ENCODE results near the gene SLC31A1. TPM values are rescaled to one million over a fixed set of nuclear protein-coding genes. Genes with fewer than 3 reads are reported as not detected.
"Not testable (repeated sequence)": the region's sequence is repeated elsewhere in the genome, so short reads cannot be mapped to it uniquely, and the experiment has no call there.

SLC31A1 gene
- total RNA-seq, 2 experiments from 2014 or later, result 9.5 to 10.2 TPM

DNA sequence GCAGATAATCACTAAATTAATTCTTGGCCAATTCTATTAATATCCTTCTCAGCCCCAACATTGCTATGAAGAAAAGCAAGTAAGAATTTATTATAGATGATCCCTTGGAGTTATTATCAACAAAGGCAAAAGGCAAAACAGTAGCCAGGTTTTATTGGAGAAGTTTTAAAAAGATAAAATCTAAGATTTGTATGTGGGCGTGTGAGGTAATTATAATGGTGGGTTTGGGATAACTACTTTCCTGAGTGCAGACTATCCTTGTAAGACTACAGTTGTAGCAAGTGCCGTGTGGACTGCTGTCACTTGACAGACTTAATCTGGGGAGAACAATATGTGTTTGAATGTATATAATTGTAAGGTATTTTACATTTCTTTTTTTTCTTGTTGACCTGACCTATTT, 23.2 kb downstream of the SLC31A1 start:
- Mint-ChIP-seq H3K27ac (no peak overlapping the region), H3K36me3 (ENCODE audit: low read depth) (peaks cover 4% of the 10 kb centered on the region), H3K4me3 (no peak overlapping the region), H3K9me3 (ENCODE audit: insufficient read depth) (peaks cover 4% of the 10 kb centered on the region), H3K4me1 (ENCODE audit: low read depth) (no peaks in the 10 kb centered on the region), H3K27me3 (ENCODE audit: low read depth) (no peaks in the 10 kb centered on the region)
- ATAC-seq (no peak), DNase-seq (no peak)
- ChIA-PET CTCF (no interaction called here), POLR2A (no interaction called here)

- CTCF ChIA-PET, result no interaction called here
- no peaks in the 10 kb centered on the region for H3K27me3 Mint-ChIP-seq (ENCODE audit: low read depth)
- POLR2A ChIA-PET, result no interaction called here
- H3K4me1 Mint-ChIP-seq (ENCODE audit: low read depth), result no peaks in the 10 kb centered on the region
- H3K4me3 Mint-ChIP-seq, result no peak overlapping the region
- H3K36me3 Mint-ChIP-seq (ENCODE audit: low read depth), result peaks cover 7% of the 10 kb centered on the region
- ATAC-seq, result no peak
- no peak for DNase-seq
- peaks cover 4% of the 10 kb centered on the region for H3K9me3 Mint-ChIP-seq (ENCODE audit: insufficient read depth)
- H3K27ac Mint-ChIP-seq, result no peak overlapping the region
These were observed 24.6 kb downstream of the SLC31A1 start for GRCh38 chr9:113245894-113246293.

DNA sequence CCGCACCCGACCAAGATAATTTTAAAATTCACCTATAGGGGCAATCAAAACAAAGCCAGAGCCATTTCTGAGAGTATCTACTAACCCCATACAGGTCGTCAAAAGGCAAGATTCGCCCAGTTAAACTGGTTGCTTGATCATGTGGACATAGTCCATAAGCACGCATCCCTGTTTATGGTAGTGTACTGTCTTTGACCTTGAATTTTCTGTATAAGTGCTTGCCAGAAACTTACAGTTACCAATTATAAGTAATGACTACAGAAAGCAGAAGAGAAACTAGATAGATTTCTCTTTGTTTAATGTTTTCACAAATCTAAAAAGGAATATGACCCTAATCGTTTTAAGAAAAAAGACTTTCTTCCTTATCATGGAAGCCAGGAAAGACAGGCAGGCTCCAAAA, 25.6 kb downstream of the SLC31A1 start:
- no peaks in the 10 kb centered on the region for H3K27me3 Mint-ChIP-seq (ENCODE audit: low read depth)
- DNase-seq (no peak), ATAC-seq (no peak)
- ChIA-PET CTCF (interaction anchor here (2.3 kb wide), 1 partner anchor 27 kb away, joined by 8 read pairs; the partner anchor contains the start of gene CDC26), POLR2A (no interaction called here)
- H3K27ac Mint-ChIP-seq, result no peak overlapping the region
- H3K36me3 Mint-ChIP-seq (ENCODE audit: low read depth), result peaks cover 11% of the 10 kb centered on the region
- H3K4me3 Mint-ChIP-seq, result no peak overlapping the region
- H3K9me3 Mint-ChIP-seq (ENCODE audit: insufficient read depth), result peaks cover 4% of the 10 kb centered on the region
- H3K4me1 Mint-ChIP-seq (ENCODE audit: low read depth), result no peaks in the 10 kb centered on the region

GRCh38 chr9:113247640-113248039, 26.3 kb downstream of the SLC31A1 start:
- no peak overlapping the region for H3K4me3 Mint-ChIP-seq
- POLR2A ChIA-PET, result no interaction called here
- no peak for ATAC-seq

DNA sequence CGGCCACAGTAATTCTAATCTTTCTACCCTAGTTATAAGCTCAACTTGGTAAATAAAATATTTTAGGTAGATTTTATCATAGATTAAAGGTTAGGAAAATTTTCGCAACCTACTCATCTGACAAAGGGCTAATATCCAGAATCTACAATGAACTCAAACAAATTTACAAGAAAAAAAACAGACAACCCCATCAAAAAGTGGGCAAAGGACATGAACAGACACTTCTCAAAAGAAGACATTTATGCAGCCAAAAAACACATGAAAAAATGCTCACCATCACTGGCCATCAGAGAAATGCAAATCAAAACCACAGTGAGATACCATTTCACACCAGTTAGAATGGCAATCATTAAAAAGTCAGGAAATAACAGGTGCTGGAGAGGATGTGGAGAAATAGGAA, 28.3 kb downstream of the SLC31A1 start:
- DNase-seq; H3K9me3 Mint-ChIP-seq (ENCODE audit: insufficient read depth); ATAC-seq; H3K4me3 Mint-ChIP-seq; H3K4me1 Mint-ChIP-seq (ENCODE audit: low read depth); POLR2A ChIA-PET; H3K27me3 Mint-ChIP-seq (ENCODE audit: low read depth); H3K27ac Mint-ChIP-seq; CTCF ChIA-PET: not testable (repeated sequence)
- peaks cover 11% of the 10 kb centered on the region for H3K36me3 Mint-ChIP-seq (ENCODE audit: low read depth)

More at GRCh38 chr9:113247640-113248039, 26.3 kb downstream of the SLC31A1 start:
- no peak for DNase-seq
- no peak overlapping the region for H3K27ac Mint-ChIP-seq
- H3K9me3 Mint-ChIP-seq (ENCODE audit: insufficient read depth), result peaks cover 4% of the 10 kb centered on the region
- no peaks in the 10 kb centered on the region for H3K27me3 Mint-ChIP-seq (ENCODE audit: low read depth)
- CTCF ChIA-PET, result interaction anchor here (2.3 kb wide), 1 partner anchor 27 kb away, joined by 8 read pairs; the partner anchor contains the start of gene CDC26
- peaks cover 11% of the 10 kb centered on the region for H3K36me3 Mint-ChIP-seq (ENCODE audit: low read depth)
- no peaks in the 10 kb centered on the region for H3K4me1 Mint-ChIP-seq (ENCODE audit: low read depth)

- H3K27me3 Mint-ChIP-seq (ENCODE audit: low read depth), result no peaks in the 10 kb centered on the region
- peaks cover 4% of the 10 kb centered on the region for H3K9me3 Mint-ChIP-seq (ENCODE audit: insufficient read depth)
- CTCF ChIA-PET, result no interaction called here
- H3K27ac Mint-ChIP-seq, result no peak overlapping the region
- POLR2A ChIA-PET, result no interaction called here
- H3K4me1 Mint-ChIP-seq (ENCODE audit: low read depth), result no peaks in the 10 kb centered on the region
- DNase-seq (no peak), ATAC-seq (no peak)
- peaks cover 11% of the 10 kb centered on the region for H3K36me3 Mint-ChIP-seq (ENCODE audit: low read depth)
- no peak overlapping the region for H3K4me3 Mint-ChIP-seq
These were observed 29.5 kb downstream of the SLC31A1 start for GRCh38 chr9:113250807-113251206.

GRCh38 chr9:113254991-113255390, 33.6 kb downstream of the SLC31A1 start:
- H3K4me3 Mint-ChIP-seq, result no peak overlapping the region
- DNase-seq (no peak), ATAC-seq (no peak)
- no peaks in the 10 kb centered on the region for H3K9me3 Mint-ChIP-seq (ENCODE audit: insufficient read depth)
- ChIA-PET CTCF (interaction anchor here (1.0 to 2.0 kb wide), 2 partner anchors 12 to 20 kb away, joined by 3 to 6 read pairs; partner anchors contain the start of genes CDC26 and PRPF4), POLR2A (no interaction called here)
- H3K36me3 Mint-ChIP-seq (ENCODE audit: low read depth), result peaks cover 15% of the 10 kb centered on the region
- no peak overlapping the region for H3K27ac Mint-ChIP-seq
- H3K4me1 Mint-ChIP-seq (ENCODE audit: low read depth), result peaks cover 2% of the 10 kb centered on the region
- no peaks in the 10 kb centered on the region for H3K27me3 Mint-ChIP-seq (ENCODE audit: low read depth)

DNA sequence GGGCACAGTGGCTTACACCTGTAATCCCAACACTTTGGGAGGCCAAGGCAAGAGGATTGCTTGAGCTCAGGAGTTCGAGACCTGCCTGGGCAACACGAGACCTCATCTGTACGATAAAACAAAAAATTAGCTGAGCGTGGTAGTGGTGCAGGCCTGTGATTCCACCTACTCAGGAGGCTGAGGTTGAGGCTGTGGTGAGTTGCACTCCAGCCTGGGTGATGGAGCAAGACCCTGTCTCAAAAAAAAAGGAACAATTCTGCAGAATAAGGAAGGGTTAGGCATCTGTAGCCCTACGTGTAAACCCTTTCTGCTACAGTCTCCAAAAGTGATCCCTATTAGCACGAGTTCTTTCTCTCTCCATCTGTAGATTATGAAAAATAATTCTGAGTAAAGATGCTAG, 34.1 kb downstream of the SLC31A1 start:
- Mint-ChIP-seq H3K4me3 (no peak overlapping the region), H3K27me3 (ENCODE audit: low read depth) (no peaks in the 10 kb centered on the region), H3K27ac (no peak overlapping the region), H3K9me3 (ENCODE audit: insufficient read depth) (no peaks in the 10 kb centered on the region), H3K4me1 (ENCODE audit: low read depth) (peaks cover 2% of the 10 kb centered on the region), H3K36me3 (ENCODE audit: low read depth) (peaks cover 20% of the 10 kb centered on the region)
- ChIA-PET CTCF (interaction anchor here (1.0 kb wide), 1 partner anchor 12 kb away, joined by 3 read pairs; no protein-coding TSS in a partner anchor), POLR2A (no interaction called here)
- DNase-seq, result no peak
- no peak for ATAC-seq

DNA sequence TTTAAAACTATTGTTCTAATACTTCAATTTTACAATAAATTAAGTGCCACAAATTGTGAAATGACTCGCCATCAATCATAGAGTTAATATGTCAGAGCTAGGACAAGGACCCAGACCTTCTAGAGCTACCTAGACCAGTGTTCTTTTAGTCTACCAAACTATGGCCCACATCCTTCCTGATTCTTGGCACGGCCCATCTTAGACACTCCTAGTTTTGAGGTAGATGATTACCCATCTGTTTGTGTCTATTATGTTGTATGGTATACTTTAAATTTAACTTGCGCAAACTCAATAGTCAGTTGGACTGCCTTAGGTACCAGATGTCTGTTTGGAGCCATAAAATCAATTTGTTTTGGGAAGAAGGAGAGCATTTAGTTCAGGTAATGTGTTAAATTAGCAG, 36.5 kb downstream of the SLC31A1 start:
- Mint-ChIP-seq H3K9me3 (ENCODE audit: insufficient read depth) (no peaks in the 10 kb centered on the region), H3K27ac (no peak overlapping the region), H3K4me3 (no peak overlapping the region), H3K36me3 (ENCODE audit: low read depth) (peaks cover 23% of the 10 kb centered on the region), H3K4me1 (ENCODE audit: low read depth) (peaks cover 2% of the 10 kb centered on the region), H3K27me3 (ENCODE audit: low read depth) (no peaks in the 10 kb centered on the region)
- ChIA-PET POLR2A (no interaction called here), CTCF (interaction anchor here (1.1 kb wide), 1 partner anchor 17 kb away, joined by 3 read pairs; the partner anchor contains the start of genes CDC26 and PRPF4)
- ATAC-seq (no peak), DNase-seq (no peak)

DNA sequence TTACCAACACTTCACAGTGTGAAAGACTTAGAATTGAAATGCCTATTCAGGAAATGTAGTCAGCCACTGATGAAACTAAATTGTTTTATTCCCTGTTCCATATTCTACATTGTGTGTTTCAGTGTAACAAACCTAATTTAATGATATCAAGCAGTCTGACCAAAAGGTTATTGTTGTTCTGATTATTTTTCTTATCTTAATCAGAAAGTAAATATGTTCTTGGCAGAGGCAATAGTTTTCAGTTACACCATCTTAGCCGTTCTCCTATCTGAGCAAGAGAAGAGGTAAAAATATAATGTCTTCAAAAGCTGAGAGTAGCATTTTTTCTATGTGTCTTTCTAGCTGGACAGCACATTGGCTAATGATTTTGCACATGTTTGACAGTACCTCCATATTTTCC, 36.9 kb downstream of the SLC31A1 start:
- Mint-ChIP-seq H3K4me1 (ENCODE audit: low read depth) (peaks cover 2% of the 10 kb centered on the region), H3K4me3 (no peak overlapping the region), H3K27me3 (ENCODE audit: low read depth) (no peaks in the 10 kb centered on the region), H3K27ac (no peak overlapping the region), H3K9me3 (ENCODE audit: insufficient read depth) (no peaks in the 10 kb centered on the region), H3K36me3 (ENCODE audit: low read depth) (peaks cover 23% of the 10 kb centered on the region)
- POLR2A ChIA-PET, result no interaction called here
- no peak for DNase-seq
- CTCF ChIA-PET, result no interaction called here
- ATAC-seq, result no peak

DNA sequence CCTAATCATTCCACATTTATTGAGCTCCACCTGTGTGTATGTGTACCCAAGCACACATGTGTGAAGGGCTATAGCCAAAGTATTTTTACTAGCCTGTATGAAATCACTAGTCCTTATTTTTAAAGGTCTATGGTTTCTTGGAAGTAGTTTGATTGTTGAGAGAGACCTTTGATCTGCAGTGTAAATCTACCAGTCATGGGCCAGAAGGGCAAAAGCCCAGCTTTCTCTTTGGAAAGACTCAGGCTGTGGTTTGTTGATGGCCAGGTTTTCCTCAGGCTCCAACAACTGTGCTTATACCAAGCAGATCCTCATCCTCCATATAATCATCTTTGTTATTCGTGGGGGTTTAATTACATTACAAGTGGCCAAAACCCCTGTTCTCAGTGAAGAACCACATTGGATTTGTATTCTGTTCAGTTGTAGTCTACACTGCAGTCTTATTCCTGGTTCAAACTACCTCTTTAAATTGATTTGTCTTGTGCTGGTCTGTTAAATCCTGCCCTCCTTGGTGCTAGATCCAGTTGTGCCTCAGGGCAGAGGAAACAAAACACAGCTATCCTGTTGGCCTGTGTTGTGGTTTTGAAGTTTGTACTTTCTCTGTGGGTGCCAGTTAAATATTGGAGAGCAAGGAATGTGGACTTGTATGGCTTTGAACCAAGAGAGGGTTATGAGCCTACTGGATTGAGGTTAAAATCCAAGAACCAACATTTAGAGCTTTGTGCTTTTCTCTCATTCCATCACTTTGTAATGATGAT, 40.8 kb downstream of the SLC31A1 start:
- POLR2A ChIA-PET, result no interaction called here
- CTCF ChIA-PET, result interaction anchor here (3.4 kb wide), 1 partner anchor 13 kb away, joined by 13 read pairs; the partner anchor contains the start of genes CDC26 and PRPF4
- no peaks in the 10 kb centered on the region for H3K27me3 Mint-ChIP-seq (ENCODE audit: low read depth)
- H3K4me1 Mint-ChIP-seq (ENCODE audit: low read depth), result peaks cover 2% of the 10 kb centered on the region
- DNase-seq (no peak), ATAC-seq (no peak)
- H3K36me3 Mint-ChIP-seq (ENCODE audit: low read depth), result peaks cover 23% of the 10 kb centered on the region
- no peak overlapping the region for H3K4me3 Mint-ChIP-seq
- no peaks in the 10 kb centered on the region for H3K9me3 Mint-ChIP-seq (ENCODE audit: insufficient read depth)
- H3K27ac Mint-ChIP-seq, result no peak overlapping the region

- no peak overlapping the region for H3K27ac Mint-ChIP-seq
These were observed 44.8 kb downstream of the SLC31A1 start for GRCh38 chr9:113266174-113266573.

More at GRCh38 chr9:113266174-113266573, 44.8 kb downstream of the SLC31A1 start:
- Mint-ChIP-seq H3K36me3 (ENCODE audit: low read depth) (peaks cover 29% of the 10 kb centered on the region), H3K4me1 (ENCODE audit: low read depth) (no peaks in the 10 kb centered on the region), H3K27me3 (ENCODE audit: low read depth) (no peaks in the 10 kb centered on the region), H3K4me3 (no peak overlapping the region), H3K9me3 (ENCODE audit: insufficient read depth) (no peaks in the 10 kb centered on the region)
- ChIA-PET POLR2A (no interaction called here), CTCF (interaction anchor here (2.5 kb wide), 1 partner anchor 9 kb away, joined by 12 read pairs; the partner anchor contains the start of genes CDC26 and PRPF4)
- DNase-seq, result no peak
- no peak for ATAC-seq

Measured in activated CD8-positive, alpha-beta T cell treated with anti-CD3 and anti-CD28 coated beads, Interleukin-2, amount 10 ng/mL, durations not matched to agents 7 days and 5 days (primary cell).